ENCODE measurements around the gene HBE1. TPM values are rescaled to one million over a fixed set of nuclear protein-coding genes. Genes with fewer than 3 reads are reported as not detected.

The HBE1 gene
- total and polyA plus RNA-seq, 2 of the 4 experiments (the other 2 are of a cell fraction): 3.2 to 12.7 TPM

- Histone ChIP-seq H2AFZ (replicated peaks; ENCODE audit: low read length, poor library complexity) (no peak overlapping the region), H2BK20ac (ENCODE audit: low read depth, low read length) (no peak overlapping the region; the same call in 1 of the 2 replicates), H2AK5ac (ENCODE audit: low read depth, low read length) (no peak overlapping the region), H3K14ac (replicated peaks; ENCODE audit: low read depth, low read length) (no peak overlapping the region), H3K56ac (ENCODE audit: extremely low read depth, insufficient read depth, low read length) (no peak overlapping the region), H3K27ac (ENCODE audit: insufficient read depth, low read length) (no peak overlapping the region), H4K5ac (ENCODE audit: low read depth, low read length) (no peak overlapping the region), H2AK9ac (replicated peaks; ENCODE audit: low read depth, low read length, poor library complexity) (no peak overlapping the region), H4K20me1 (ENCODE audit: insufficient read depth, low read length) (no peaks in the 10 kb centered on the region), H3K23ac (ENCODE audit: low read depth, low read length) (no peak overlapping the region), H4K8ac (ENCODE audit: low read depth in 2 of 2, low read length in 2 of 2) (0 out of 4 replicates have a peak overlapping the region, but pooled peaks of 1 of the 2 experiments have one; percentile 23), H2BK15ac (ENCODE audit: low read depth, low read length) (0 out of 3 replicates have a peak overlapping the region, but pooled peaks have one; percentile 14), H3K79me1 (ENCODE audit: low read depth in 1 of 2, low read length in 2 of 2) (no peaks in the 10 kb centered on the region), H3K9ac (ENCODE audit: low read depth, low read length) (no peak overlapping the region), H2BK120ac (ENCODE audit: low read depth, low read length) (no peak overlapping the region), H2BK5ac (ENCODE audit: low read depth, low read length, poor library complexity, severe bottlenecking) (no peak overlapping the region), H3K4ac (ENCODE audit: low read depth, low read length) (no peak overlapping the region), H3K27me3 (ENCODE audit: control insufficient read depth, insufficient read depth, low read length) (no peaks in the 10 kb centered on the region), H3K9me1 (ENCODE audit: insufficient read depth, low read length) (peaks cover 5% of the 10 kb centered on the region; the same call in 1 of the 2 replicates), H3K18ac (ENCODE audit: low read depth, low read length) (no peak overlapping the region), H3K9me3 (ENCODE audit: control insufficient read depth, insufficient read depth, low read length) (no peaks in the 10 kb centered on the region), H3K4me2 (ENCODE audit: low read depth, low read length) (no peak overlapping the region), H4K91ac (ENCODE audit: insufficient read depth, low read depth, low read length) (no peak overlapping the region), H3K4me3 (ENCODE audit: insufficient read depth, low read depth, low read length) (no peak overlapping the region), H3K36me3 (ENCODE audit: control insufficient read depth, insufficient read depth, low read length) (no peaks in the 10 kb centered on the region), H3K4me1 (ENCODE audit: control insufficient read depth, insufficient read depth, low read length) (peaks cover 2% of the 10 kb centered on the region; the same call in 1 of the 2 replicates)
- intact Hi-C loops (cut with micrococcal nuclease) (no loop called here), dilution Hi-C loops (cut with HindIII; ENCODE audit: low sequenced_read_pairs, unreplicated experiment) (no loop called here), in situ Hi-C loops (cut with MboI; ENCODE audit: low sequenced_read_pairs) (no loop called here)
- POLR2A ChIA-PET (ENCODE audit: unreplicated experiment): no interaction called here
- BruUV-seq (replicated peaks): no TSS peak
- DNase-seq (no peak), ATAC-seq (ENCODE audit: low read depth) (no peak)
- CTCF ChIA-PET: interaction anchor here (0.6 to 1.1 kb wide), 2 partner anchors 15 to 28 kb away, joined by 3 read pairs; no protein-coding TSS in a partner anchor
- no peak for TF ChIP-seq SMC3 (IDR thresholded peaks at IDR 0.05; ENCODE audit: low read depth, low read length)
- no peak for TF ChIP-seq MAFK (IDR thresholded peaks at IDR 0.05; ENCODE audit: low read depth, low read length)
- TF ChIP-seq FOS (IDR thresholded peaks at IDR 0.05; ENCODE audit: low read depth, low read length): no peak
- no peak for TF ChIP-seq MAZ (IDR thresholded peaks at IDR 0.05; ENCODE audit: borderline replicate concordance, low read depth, low read length)
- TF ChIP-seq RFX5 (IDR thresholded peaks at IDR 0.05; ENCODE audit: low read depth, low read length): no peak
- no peak for TF ChIP-seq USF2 (IDR thresholded peaks at IDR 0.05; ENCODE audit: low read depth, low read length)
- TF ChIP-seq CEBPB (IDR thresholded peaks at IDR 0.05; ENCODE audit: low read depth, low read length): no peak
- TF ChIP-seq MXI1 (IDR thresholded peaks at IDR 0.05; ENCODE audit: borderline replicate concordance, low read depth, low read length): no peak
- no peak for TF ChIP-seq CHD1 (IDR thresholded peaks at IDR 0.05; ENCODE audit: low read depth, low read length)
- no CpG with 5 or more reads among the region's 2 CpGs for WGBS, 2 experiments (ENCODE audit: extremely low coverage in 2 of 2, insufficient read length in 1 of 2)
These were observed 27.5 kb downstream of the HBE1 start for GRCh38 chr11:5242208-5242607.
